GM12878 (cell line): ENCODE results near the gene ALPP. TPM values are rescaled to one million over a fixed set of nuclear protein-coding genes. Genes with fewer than 3 reads are reported as not detected.

Source experiments
- ATAC-seq: fragments of 200-7000 bp; cut with Tn5 transposase; 3 replicates; pipeline ENCODE4 v1.9.1; 2020; ENCODE audit warnings: mild to moderate bottlenecking, moderate library complexity
- BruUV-seq: library from RNA; stranded (reverse); fragments of 400-500 nt; replicated peaks from 2 replicates; lab custom pipeline; 2021; lab: Mats Ljungman, UMichigan
- CTCF ChIA-PET: fragments of 300-600 bp; sonication (Branson Sonifier 250); formaldehyde crosslinking; extraction: SDS; loops from one replicate; lab custom pipeline; 2021; ENCODE audit warnings: inconsistent platforms; lab: Yijun Ruan, JAX
- POLR2A ChIA-PET: fragments of 350-600 bp; formaldehyde crosslinking; extraction: SDS; loops from one replicate; lab custom pipeline; 2021; ENCODE audit warnings: inconsistent platforms; lab: Charles Lee
- RAD21 ChIA-PET: fragments of 300-600 bp; sonication (Branson Sonifier 250); formaldehyde crosslinking; loops from one replicate; lab custom pipeline; 2023; ENCODE audit warnings: antibody characterized with exemption; ENCODE audit not compliant: unreplicated experiment; lab: Charles Lee
- SMC1A ChIA-PET: fragments of 300-600 bp; sonication (Branson Sonifier 250); formaldehyde crosslinking; loops from one replicate; lab custom pipeline; 2023; ENCODE audit not compliant: unreplicated experiment, uncharacterized antibody; lab: Charles Lee
- DNase-seq: peaks from one replicate; pipeline ENCODE4 v3.0.0-alpha.2; 2011; ENCODE audit warnings: low read depth, low spot score
- FAIRE-seq: peaks from 3 replicates; lab custom pipeline; 2011; peaks lifted over from hg19 to GRCh38; lab: Jason Lieb, UNC
- H2AFZ ChIP-seq: 2 replicates; pipeline ENCODE4 v1.6.0; 2011; ENCODE audit warnings: low read depth, low read length, control low read depth; ENCODE audit not compliant: control insufficient read depth
- H3K27ac ChIP-seq: 2 replicates; pipeline ENCODE4 v1.5.1; 2011; ENCODE audit warnings: control low read depth; ENCODE audit not compliant: control insufficient read depth, insufficient read depth
- H3K27me3 ChIP-seq, 2 experiments: replicated peaks in 1 of 2; 2 replicates each; pipeline versions ENCODE4 v1.6.0 to v1.6.1; 2011; ENCODE audit warnings: low read length in 1 of 2; ENCODE audit not compliant: control insufficient read depth in 2 of 2, insufficient read depth in 2 of 2
- H3K36me3 ChIP-seq, 2 experiments: 2 replicates each; pipeline ENCODE4 v1.5.1; 2011; ENCODE audit warnings: low read length in 1 of 2; ENCODE audit not compliant: control insufficient read depth in 2 of 2, insufficient read depth in 2 of 2
- H3K4me1 ChIP-seq: 2 replicates; pipeline ENCODE4 v1.6.1; 2011; ENCODE audit warnings: mild to moderate bottlenecking, low read length, moderate library complexity, mixed read lengths; ENCODE audit not compliant: control insufficient read depth, insufficient read depth
- H3K4me2 ChIP-seq: 2 replicates; pipeline ENCODE4 v1.6.0; 2011; ENCODE audit warnings: control low read depth; ENCODE audit not compliant: control insufficient read depth, insufficient read depth
- H3K4me3 ChIP-seq: fragments of 200-600 bp; sonication (generic); 2 replicates; pipeline ENCODE4 v1.5.1; 2016
- H3K79me2 ChIP-seq: 2 replicates; pipeline ENCODE4 v1.6.0; 2011; ENCODE audit warnings: low read length; ENCODE audit not compliant: control insufficient read depth, insufficient read depth
- H3K9ac ChIP-seq: 2 replicates; pipeline ENCODE4 v1.8.0; 2011; ENCODE audit warnings: low read length, control low read depth, mixed read lengths; ENCODE audit not compliant: control insufficient read depth, insufficient read depth
- H3K9me3 ChIP-seq: replicated peaks from 3 replicates; pipeline ENCODE4 v1.5.1; 2011; ENCODE audit warnings: mild to moderate bottlenecking, low read length; ENCODE audit not compliant: control insufficient read depth, insufficient read depth
- H4K20me1 ChIP-seq: 2 replicates; pipeline ENCODE4 v1.6.0; 2011; ENCODE audit not compliant: control insufficient read depth, insufficient read depth
- ATF3 ChIP-seq: IDR thresholded peaks from 2 replicates; pipeline ENCODE4 v1.6.1; 2011; ENCODE audit warnings: low read depth, mild to moderate bottlenecking, low read length, moderate library complexity, borderline replicate concordance; ENCODE audit errors: extremely low read depth
- BCL3 ChIP-seq: IDR thresholded peaks from 2 replicates; pipeline ENCODE4 v1.6.1; 2011; ENCODE audit warnings: borderline replicate concordance, low read depth, mild to moderate bottlenecking, moderate library complexity, low read length; ENCODE audit not compliant: insufficient read depth, poor library complexity, severe bottlenecking
- HDAC2 ChIP-seq: fragments of 200-600 bp; sonication (generic); IDR thresholded peaks from 2 replicates; pipeline ENCODE4 v1.6.1; 2017
- KLF5 ChIP-seq: fragments of 450-650 bp; IDR thresholded peaks from 2 replicates; pipeline ENCODE4 v1.6.1; 2014; ENCODE audit warnings: mild to moderate bottlenecking; ENCODE audit not compliant: partially characterized antibody
- NFXL1 ChIP-seq: fragments of 450-650 bp; IDR thresholded peaks from 2 replicates; pipeline ENCODE4 v1.6.1; 2017; ENCODE audit warnings: antibody characterized with exemption, mild to moderate bottlenecking, borderline replicate concordance
- NKRF ChIP-seq: fragments of 450-650 bp; conservative IDR thresholded peaks from 2 replicates; pipeline ENCODE4 v1.6.1; 2017; ENCODE audit warnings: mild to moderate bottlenecking, moderate library complexity
- NR2F1 ChIP-seq: fragments of 450-650 bp; conservative IDR thresholded peaks from 2 replicates; pipeline ENCODE4 v1.6.1; 2017; ENCODE audit warnings: mild to moderate bottlenecking
- POLR2AphosphoS5 ChIP-seq: IDR thresholded peaks from 2 replicates; pipeline ENCODE4 v1.6.1; 2011; ENCODE audit warnings: mild to moderate bottlenecking, low read length, inconsistent platforms
- RAD21 ChIP-seq: IDR thresholded peaks from 2 replicates; pipeline ENCODE4 v1.6.1; 2011; ENCODE audit warnings: mild to moderate bottlenecking, low read depth, low read length, moderate library complexity; ENCODE audit not compliant: insufficient read depth
- RBBP5 ChIP-seq: fragments of 200-600 bp; sonication (generic); conservative IDR thresholded peaks from 2 replicates; pipeline ENCODE4 v1.6.1; 2016
- SIN3A ChIP-seq: IDR thresholded peaks from 2 replicates; pipeline ENCODE4 v1.6.1; 2012; ENCODE audit warnings: low read depth, low read length, improper control_type of control experiment
- SMAD5 ChIP-seq: IDR thresholded peaks from 2 replicates; pipeline ENCODE4 v1.6.1; 2016; ENCODE audit warnings: antibody characterized with exemption, low read depth
- SREBF1 ChIP-seq: IDR thresholded peaks from 2 replicates; pipeline ENCODE4 v1.6.1; 2012; ENCODE audit warnings: mild to moderate bottlenecking, low read length
- SUZ12 ChIP-seq: fragments of 200-600 bp; sonication (generic); IDR thresholded peaks from one replicate; pipeline ENCODE4 v1.6.1; 2018; ENCODE audit warnings: antibody characterized with exemption, mild to moderate bottlenecking; ENCODE audit not compliant: unreplicated experiment
- TAF1 ChIP-seq: IDR thresholded peaks from 2 replicates; pipeline ENCODE4 v1.6.1; 2011; ENCODE audit warnings: mild to moderate bottlenecking, low read depth, low read length, borderline replicate concordance
- TCF7 ChIP-seq: IDR thresholded peaks from 2 replicates; pipeline ENCODE4 v1.6.1; 2014; ENCODE audit warnings: antibody characterized with exemption, borderline replicate concordance
- YBX1 ChIP-seq: fragments of 450-650 bp; IDR thresholded peaks from 2 replicates; pipeline ENCODE4 v1.6.1; 2016; ENCODE audit warnings: antibody characterized with exemption
- ZBED1 ChIP-seq: IDR thresholded peaks from 2 replicates; pipeline ENCODE4 v1.6.1; 2016; ENCODE audit warnings: borderline replicate concordance
- ZBTB11 ChIP-seq: fragments of 450-650 bp; formaldehyde crosslinking; IDR thresholded peaks from 2 replicates; pipeline ENCODE4 v1.5.0; 2022; ENCODE audit warnings: mild to moderate bottlenecking, missing genetic modification characterization
- WGBS: methylation state at CpG from one replicate; pipeline ENCODE4 v1.1.6; 2016; ENCODE audit warnings: low lambda C conversion rate; ENCODE audit not compliant: insufficient replicate concordance, insufficient coverage; ENCODE audit errors: missing lambda C conversion rate; 5-methylcytosine and 5-hydroxymethylcytosine counted together
- in situ Hi-C: fragments of 300-500 bp; cut with MboI; formaldehyde crosslinking; loops from 9 replicates; pipeline ENCODE4 v1.14.3; 2018; ENCODE audit warnings: mixed read lengths
- intact Hi-C: fragments of 100-400 bp; cut with micrococcal nuclease; formaldehyde crosslinking; loops from one replicate; pipeline ENCODE4 v1.14.2; 2022; ENCODE audit not compliant: unreplicated experiment
- polyA plus RNA-seq, 11 experiments: library from polyadenylated mRNA; depleted of rRNA in 4 of 11; unstranded in 6 of 11; stranded (reverse) in 5 of 11; fragments of >200 nt; fragmentation: Nextera tagmentation in 4 of 11; fragmentation: Illumina TruSeq in 1 of 11; extraction: Ambion mirVana in 4 of 11; extraction: Trizol in 1 of 11; gene quantifications; 1 replicate in 1 of 11; 2 replicates in 10 of 11; pipeline versions ENCODE4 v1.2.1 to v1.2.3, GENCODE V29; 2011 to 2016; ENCODE audit warnings: inconsistent platforms in 2 of 11, missing spikeins in 2 of 11, low read depth in 1 of 11
- total RNA-seq, 4 experiments: library from RNA; depleted of rRNA in 3 of 4; stranded (reverse); fragments of >200 nt in 3 of 4; fragmentation: Illumina TruSeq in 1 of 4; extraction: Trizol in 1 of 4; gene quantifications; 2 replicates each; pipeline versions ENCODE4 v1.2.1 to v1.2.3, GENCODE V29; 2013 to 2021

ALPP gene
- total and polyA plus RNA-seq, 10 of the 15 experiments (the other 5 are each of a cell fraction or from before 2014, with no cell fraction given): 0.21 TPM; not detected in 9

- no peak overlapping the region for H3K4me2 ChIP-seq
- no peaks in the 10 kb centered on the region for H4K20me1 ChIP-seq
- WGBS: 23% methylated on average over 7 of the region's 7 CpGs
- no peak for FAIRE-seq
- no peaks in the 10 kb centered on the region for H3K9me3 ChIP-seq
- POLR2A ChIA-PET: no interaction called here
- H3K79me2 ChIP-seq: no peaks in the 10 kb centered on the region
- RAD21 ChIA-PET: no interaction called here
- intact Hi-C loops (no loop called here), in situ Hi-C loops (no loop called here)
- ATAC-seq: no peak
- H3K36me3 ChIP-seq: no peaks in the 10 kb centered on the region
- H2AFZ ChIP-seq: no peak overlapping the region
- BruUV-seq: no TSS peak
- CTCF ChIA-PET: no interaction called here
- no peak overlapping the region for H3K4me3 ChIP-seq
- SMC1A ChIA-PET: no interaction called here
- TF ChIP-seq NKRF (no peak), SREBF1 (no peak), TAF1 (no peak), POLR2AphosphoS5 (no peak), HDAC2 (no peak), BCL3 (no peak), ZBTB11 (CRISPR knock-in tag) (no peak), YBX1 (no peak), RAD21 (no peak), SMAD5 (no peak), KLF5 (no peak), NFXL1 (no peak), ATF3 (no peak), TCF7 (no peak), RBBP5 (no peak), NR2F1 (no peak), SIN3A (no peak), SUZ12 (no peak), ZBED1 (no peak)
- H3K27me3 ChIP-seq: no peaks in the 10 kb centered on the region
- no peaks in the 10 kb centered on the region for H3K4me1 ChIP-seq
- H3K9ac ChIP-seq: no peak overlapping the region
- H3K27ac ChIP-seq: no peak overlapping the region
- DNase-seq: no peak
These were observed 1.2 kb upstream of the ALPP start for GRCh38 chr2:232377319-232377718.
